Measurements from ENCODE around the gene MGMT.

DNA sequence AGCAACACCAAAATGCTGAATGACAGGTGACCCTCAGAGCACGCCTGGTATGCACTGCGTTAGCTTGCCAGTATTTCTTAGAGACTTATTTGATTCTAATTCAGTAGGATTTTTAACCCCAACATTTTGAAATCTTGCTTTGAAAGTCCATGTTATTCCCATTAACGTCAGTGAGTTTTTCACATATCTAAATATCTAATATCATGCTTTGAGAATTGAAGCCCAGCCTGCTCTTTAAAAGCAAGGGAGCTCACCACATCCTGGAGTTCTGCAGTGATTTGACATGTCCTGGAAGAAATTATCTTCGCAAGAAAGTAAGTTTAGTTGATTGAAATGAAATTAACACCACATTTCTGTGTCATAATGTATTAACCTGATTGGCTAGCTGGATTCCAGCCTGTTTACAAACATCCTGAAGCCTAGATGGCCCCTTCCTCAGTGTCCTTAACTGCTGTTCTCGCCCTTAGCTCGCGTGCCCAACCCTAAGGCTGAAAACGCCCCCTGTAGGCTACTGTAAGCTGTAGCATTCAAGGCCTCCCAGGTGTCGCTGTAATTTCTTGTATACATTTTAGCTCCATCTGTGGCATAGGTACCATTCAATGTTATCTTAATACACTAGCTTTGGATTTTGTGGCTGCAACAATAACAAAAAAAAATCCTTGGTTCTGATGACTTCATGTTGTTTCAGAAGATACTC lies 191.5 kb downstream of the MGMT start:
- TF ChIP-seq, protein P1, sequence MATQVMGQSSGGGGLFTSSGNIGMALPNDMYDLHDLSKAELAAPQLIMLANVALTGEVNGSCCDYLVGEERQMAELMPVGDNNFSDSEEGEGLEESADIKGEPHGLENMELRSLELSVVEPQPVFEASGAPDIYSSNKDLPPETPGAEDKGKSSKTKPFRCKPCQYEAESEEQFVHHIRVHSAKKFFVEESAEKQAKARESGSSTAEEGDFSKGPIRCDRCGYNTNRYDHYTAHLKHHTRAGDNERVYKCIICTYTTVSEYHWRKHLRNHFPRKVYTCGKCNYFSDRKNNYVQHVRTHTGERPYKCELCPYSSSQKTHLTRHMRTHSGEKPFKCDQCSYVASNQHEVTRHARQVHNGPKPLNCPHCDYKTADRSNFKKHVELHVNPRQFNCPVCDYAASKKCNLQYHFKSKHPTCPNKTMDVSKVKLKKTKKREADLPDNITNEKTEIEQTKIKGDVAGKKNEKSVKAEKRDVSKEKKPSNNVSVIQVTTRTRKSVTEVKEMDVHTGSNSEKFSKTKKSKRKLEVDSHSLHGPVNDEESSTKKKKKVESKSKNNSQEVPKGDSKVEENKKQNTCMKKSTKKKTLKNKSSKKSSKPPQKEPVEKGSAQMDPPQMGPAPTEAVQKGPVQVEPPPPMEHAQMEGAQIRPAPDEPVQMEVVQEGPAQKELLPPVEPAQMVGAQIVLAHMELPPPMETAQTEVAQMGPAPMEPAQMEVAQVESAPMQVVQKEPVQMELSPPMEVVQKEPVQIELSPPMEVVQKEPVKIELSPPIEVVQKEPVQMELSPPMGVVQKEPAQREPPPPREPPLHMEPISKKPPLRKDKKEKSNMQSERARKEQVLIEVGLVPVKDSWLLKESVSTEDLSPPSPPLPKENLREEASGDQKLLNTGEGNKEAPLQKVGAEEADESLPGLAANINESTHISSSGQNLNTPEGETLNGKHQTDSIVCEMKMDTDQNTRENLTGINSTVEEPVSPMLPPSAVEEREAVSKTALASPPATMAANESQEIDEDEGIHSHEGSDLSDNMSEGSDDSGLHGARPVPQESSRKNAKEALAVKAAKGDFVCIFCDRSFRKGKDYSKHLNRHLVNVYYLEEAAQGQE (IDR thresholded peaks at IDR 0.05; ENCODE audit: low read depth), result no peak
- TF ChIP-seq SP1 (IDR thresholded peaks at IDR 0.05; ENCODE audit: low read depth) (no peak), POLR2A (IDR thresholded peaks at IDR 0.05; ENCODE audit: borderline replicate concordance, extremely low read depth, insufficient read depth, insufficient read length) (no peak), EGR1 (IDR thresholded peaks at IDR 0.05; ENCODE audit: low read depth) (no peak), POLR2AphosphoS5 (IDR thresholded peaks at IDR 0.05; ENCODE audit: low read depth, low read length) (no peak), RAD21 (IDR thresholded peaks at IDR 0.05; ENCODE audit: low read depth) (peak; percentile 52), EZH2 (IDR thresholded peaks at IDR 0.05) (no peak), JUND (IDR thresholded peaks at IDR 0.05) (no peak), ZNF274 (IDR thresholded peaks at IDR 0.05; ENCODE audit: low read depth, low read length) (no peak), CBX3 (IDR thresholded peaks at IDR 0.05; ENCODE audit: low read depth) (no peak), EZH2phosphoT487 (IDR thresholded peaks at IDR 0.05; ENCODE audit: borderline replicate concordance) (no peak)
- TF ChIP-seq, protein P2, sequence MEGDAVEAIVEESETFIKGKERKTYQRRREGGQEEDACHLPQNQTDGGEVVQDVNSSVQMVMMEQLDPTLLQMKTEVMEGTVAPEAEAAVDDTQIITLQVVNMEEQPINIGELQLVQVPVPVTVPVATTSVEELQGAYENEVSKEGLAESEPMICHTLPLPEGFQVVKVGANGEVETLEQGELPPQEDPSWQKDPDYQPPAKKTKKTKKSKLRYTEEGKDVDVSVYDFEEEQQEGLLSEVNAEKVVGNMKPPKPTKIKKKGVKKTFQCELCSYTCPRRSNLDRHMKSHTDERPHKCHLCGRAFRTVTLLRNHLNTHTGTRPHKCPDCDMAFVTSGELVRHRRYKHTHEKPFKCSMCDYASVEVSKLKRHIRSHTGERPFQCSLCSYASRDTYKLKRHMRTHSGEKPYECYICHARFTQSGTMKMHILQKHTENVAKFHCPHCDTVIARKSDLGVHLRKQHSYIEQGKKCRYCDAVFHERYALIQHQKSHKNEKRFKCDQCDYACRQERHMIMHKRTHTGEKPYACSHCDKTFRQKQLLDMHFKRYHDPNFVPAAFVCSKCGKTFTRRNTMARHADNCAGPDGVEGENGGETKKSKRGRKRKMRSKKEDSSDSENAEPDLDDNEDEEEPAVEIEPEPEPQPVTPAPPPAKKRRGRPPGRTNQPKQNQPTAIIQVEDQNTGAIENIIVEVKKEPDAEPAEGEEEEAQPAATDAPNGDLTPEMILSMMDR (IDR thresholded peaks at IDR 0.05 in 2 of 3, conservative IDR thresholded peaks at IDR 0.05 in 1 of 3; ENCODE audit: borderline replicate concordance in 1 of 3, insufficient read depth in 1 of 3, low read depth in 2 of 3, low read length in 2 of 3), result peak; percentile 22 to 62 (median 55); a peak in 5 of 6 replicates
- TF ChIP-seq, protein P3, sequence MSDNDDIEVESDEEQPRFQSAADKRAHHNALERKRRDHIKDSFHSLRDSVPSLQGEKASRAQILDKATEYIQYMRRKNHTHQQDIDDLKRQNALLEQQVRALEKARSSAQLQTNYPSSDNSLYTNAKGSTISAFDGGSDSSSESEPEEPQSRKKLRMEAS (IDR thresholded peaks at IDR 0.05), result no peak
- TF ChIP-seq, protein P4, sequence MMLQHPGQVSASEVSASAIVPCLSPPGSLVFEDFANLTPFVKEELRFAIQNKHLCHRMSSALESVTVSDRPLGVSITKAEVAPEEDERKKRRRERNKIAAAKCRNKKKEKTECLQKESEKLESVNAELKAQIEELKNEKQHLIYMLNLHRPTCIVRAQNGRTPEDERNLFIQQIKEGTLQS (IDR thresholded peaks at IDR 0.05), result no peak
